ENCODE measurements around the gene PI4K2A.
"Not testable (repeated sequence)": the region's sequence is repeated elsewhere in the genome, so short reads cannot be mapped to it uniquely, and the experiment has no call there.

PI4K2A gene

GRCh38 chr10:97675222-97675621, 34.8 kb downstream of the PI4K2A start:
- DNase-seq (ENCODE audit: low spot score), result no peak

- DNase-seq (ENCODE audit: low spot score), result no peak
Measured at GRCh38 chr10:97676770-97677581, 36.5 kb downstream of the PI4K2A start.

GRCh38 chr10:97679594-97679993, 39.1 kb downstream of the PI4K2A start:
- no peak for DNase-seq (ENCODE audit: low spot score)

- no peak for DNase-seq (ENCODE audit: low spot score)
Measured at GRCh38 chr10:97682042-97682441, 41.6 kb downstream of the PI4K2A start.

GRCh38 chr10:97683556-97684367, 43.3 kb downstream of the PI4K2A start:
- no peak for DNase-seq (ENCODE audit: low spot score)

GRCh38 chr10:97684368-97684713, 43.9 kb downstream of the PI4K2A start:
- DNase-seq (ENCODE audit: low spot score), result not testable (repeated sequence)

- DNase-seq (ENCODE audit: low spot score), result no peak
Measured at GRCh38 chr10:97684866-97685394, 44.5 kb downstream of the PI4K2A start.

- no peak for DNase-seq (ENCODE audit: low spot score)
Measured at GRCh38 chr10:97685395-97685958, 45.0 kb downstream of the PI4K2A start.

- DNase-seq (ENCODE audit: low spot score), result no peak
Measured at GRCh38 chr10:97686301-97686961, 46.0 kb downstream of the PI4K2A start.

GRCh38 chr10:97686962-97687784, 46.7 kb downstream of the PI4K2A start, which contains the start of gene AVPI1:
TSS of gene AVPI1 (minus strand) at chr10:97687241. CDS start at chr10:97679905, 7,336 bp downstream.
- peak; percentile 96 for DNase-seq (ENCODE audit: low spot score)

GRCh38 chr10:97687785-97688781, 47.6 kb downstream of the PI4K2A start:
- DNase-seq (ENCODE audit: low spot score), result no peak

GRCh38 chr10:97689559-97690020, 49.1 kb downstream of the PI4K2A start:
- no peak for DNase-seq (ENCODE audit: low spot score)

GRCh38 chr10:97690133-97690532, 49.7 kb downstream of the PI4K2A start:
- DNase-seq (ENCODE audit: low spot score), result no peak

- DNase-seq (ENCODE audit: low spot score), result not testable (repeated sequence)
Measured at GRCh38 chr10:97698072-97698655, 57.7 kb downstream of the PI4K2A start.

GRCh38 chr10:97701438-97702069, 61.1 kb downstream of the PI4K2A start:
- no peak for DNase-seq (ENCODE audit: low spot score)

- DNase-seq (ENCODE audit: low spot score), result no peak
Measured at GRCh38 chr10:97703398-97704067, 63.1 kb downstream of the PI4K2A start.

- no peak for DNase-seq (ENCODE audit: low spot score)
Measured at GRCh38 chr10:97704341-97704740, 63.9 kb downstream of the PI4K2A start.

- no peak for DNase-seq (ENCODE audit: low spot score)
Measured at GRCh38 chr10:97705006-97705670, 64.7 kb downstream of the PI4K2A start.
